ENCODE measurements around the gene CCL3. TPM values are rescaled to one million over a fixed set of nuclear protein-coding genes. Genes with fewer than 3 reads are reported as not detected.

Gene CCL3
- total RNA-seq, 1 donor from 2014 or later = not detected

DNA sequence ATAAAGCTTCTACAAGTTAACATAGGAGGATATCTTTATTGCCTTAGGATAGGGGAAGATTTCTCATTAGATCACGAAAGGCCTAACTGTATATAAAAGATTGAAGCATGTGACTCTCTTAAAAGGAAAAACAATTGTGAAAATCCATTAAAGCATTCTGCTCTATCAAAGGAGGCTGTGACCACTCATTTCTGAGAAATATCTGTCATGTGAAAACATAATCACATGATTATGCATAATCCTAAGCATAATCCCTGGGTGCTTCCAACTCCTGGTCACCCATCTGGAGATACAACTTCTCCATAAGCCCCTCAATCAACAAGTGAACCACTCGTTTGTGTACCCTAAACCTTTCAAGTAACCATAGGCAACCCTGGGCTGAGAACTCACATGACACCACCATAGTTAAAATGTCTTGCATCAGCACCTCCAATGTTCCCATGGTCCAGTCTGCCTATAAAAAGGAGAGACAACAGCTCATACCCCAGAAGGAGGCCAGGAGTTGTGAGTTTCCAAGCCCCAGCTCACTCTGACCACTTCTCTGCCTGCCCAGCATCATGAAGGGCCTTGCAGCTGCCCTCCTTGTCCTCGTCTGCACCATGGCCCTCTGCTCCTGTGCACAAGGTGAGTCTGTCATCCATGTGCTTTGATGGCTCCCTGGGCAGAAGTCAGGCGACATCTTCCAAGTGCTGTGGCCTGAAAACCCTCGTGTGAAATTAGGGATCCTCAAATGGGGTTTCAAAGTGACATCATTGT is 26.0 kb downstream of the CCL3 start, which contains the start of gene CCL18:
Gene CCL18 (plus strand): TSS at position 487 of the 756 bp plus-strand sequence. CDS start 71 bp downstream, at position 558.
- Mint-ChIP-seq H3K9me3 (ENCODE audit: low read depth) (peaks cover 6% of the 10 kb centered on the region), H3K27me3 (ENCODE audit: low read depth) (peaks cover 18% of the 10 kb centered on the region), H3K4me3 (ENCODE audit: unreplicated experiment) (no peak within 1 kb of the TSS), H3K27ac (ENCODE audit: unreplicated experiment) (no peak within 1 kb of the TSS), H3K4me1 (ENCODE audit: low read depth) (no peaks in the 10 kb centered on the region), H3K36me3 (ENCODE audit: low read depth) (no peaks in the 10 kb centered on the region)
- TF ChIP-seq CTCF (IDR thresholded peaks at IDR 0.05) = no peak
- DNase-seq (ENCODE audit: low spot score) = peak; percentile 59

- DNase-seq (ENCODE audit: low spot score) = no peak
- no peak overlapping the region for H3K27ac Mint-ChIP-seq (ENCODE audit: unreplicated experiment)
- H3K4me3 Mint-ChIP-seq (ENCODE audit: unreplicated experiment) = no peak overlapping the region
- TF ChIP-seq CTCF (IDR thresholded peaks at IDR 0.05) = no peak
- peaks cover 3% of the 10 kb centered on the region for H3K9me3 Mint-ChIP-seq (ENCODE audit: low read depth)
- H3K4me1 Mint-ChIP-seq (ENCODE audit: low read depth) = no peaks in the 10 kb centered on the region
- H3K36me3 Mint-ChIP-seq (ENCODE audit: low read depth) = no peaks in the 10 kb centered on the region
- H3K27me3 Mint-ChIP-seq (ENCODE audit: low read depth) = peaks cover 17% of the 10 kb centered on the region
Observed at GRCh38 chr17:36060816-36061215, 29.1 kb downstream of the CCL3 start.

DNA sequence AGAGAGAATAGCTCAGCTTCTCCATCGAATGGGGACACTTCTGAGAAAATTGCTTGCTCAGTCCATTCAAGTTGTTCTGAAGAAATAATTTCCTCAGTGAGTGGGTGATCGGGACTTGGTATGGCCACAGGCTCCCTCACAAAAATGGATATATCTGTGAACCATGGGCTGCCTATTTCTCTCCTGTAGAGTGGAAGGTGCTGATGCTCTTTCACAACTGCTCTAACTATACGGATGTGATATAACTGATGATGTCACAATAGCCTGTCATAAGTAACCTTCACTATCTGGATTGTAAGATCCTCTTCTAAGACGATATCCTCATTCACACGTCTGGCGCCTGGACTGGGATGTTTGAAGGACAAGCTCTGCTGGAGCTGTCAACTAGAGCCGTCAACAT is 30.5 kb downstream of the CCL3 start:
- H3K9me3 Mint-ChIP-seq (ENCODE audit: low read depth) = peaks cover 3% of the 10 kb centered on the region
- DNase-seq (ENCODE audit: low spot score) = no peak
- no peak overlapping the region for H3K4me3 Mint-ChIP-seq (ENCODE audit: unreplicated experiment)

GRCh38 chr17:36057911-36058310 is 32.0 kb downstream of the CCL3 start:
- Mint-ChIP-seq H3K36me3 (ENCODE audit: low read depth) (no peaks in the 10 kb centered on the region), H3K9me3 (ENCODE audit: low read depth) (peaks cover 3% of the 10 kb centered on the region), H3K4me3 (ENCODE audit: unreplicated experiment) (no peak overlapping the region), H3K4me1 (ENCODE audit: low read depth) (no peaks in the 10 kb centered on the region), H3K27me3 (ENCODE audit: low read depth) (peaks cover 11% of the 10 kb centered on the region), H3K27ac (ENCODE audit: unreplicated experiment) (no peak overlapping the region)
- TF ChIP-seq CTCF (IDR thresholded peaks at IDR 0.05) = no peak
- DNase-seq (ENCODE audit: low spot score) = no peak

More for the DNA sequence above, 30.5 kb downstream of the CCL3 start:
- no peaks in the 10 kb centered on the region for H3K4me1 Mint-ChIP-seq (ENCODE audit: low read depth)
- no peaks in the 10 kb centered on the region for H3K36me3 Mint-ChIP-seq (ENCODE audit: low read depth)
- no peak for TF ChIP-seq CTCF (IDR thresholded peaks at IDR 0.05)
- peaks cover 12% of the 10 kb centered on the region for H3K27me3 Mint-ChIP-seq (ENCODE audit: low read depth)
- H3K27ac Mint-ChIP-seq (ENCODE audit: unreplicated experiment) = no peak overlapping the region

DNA sequence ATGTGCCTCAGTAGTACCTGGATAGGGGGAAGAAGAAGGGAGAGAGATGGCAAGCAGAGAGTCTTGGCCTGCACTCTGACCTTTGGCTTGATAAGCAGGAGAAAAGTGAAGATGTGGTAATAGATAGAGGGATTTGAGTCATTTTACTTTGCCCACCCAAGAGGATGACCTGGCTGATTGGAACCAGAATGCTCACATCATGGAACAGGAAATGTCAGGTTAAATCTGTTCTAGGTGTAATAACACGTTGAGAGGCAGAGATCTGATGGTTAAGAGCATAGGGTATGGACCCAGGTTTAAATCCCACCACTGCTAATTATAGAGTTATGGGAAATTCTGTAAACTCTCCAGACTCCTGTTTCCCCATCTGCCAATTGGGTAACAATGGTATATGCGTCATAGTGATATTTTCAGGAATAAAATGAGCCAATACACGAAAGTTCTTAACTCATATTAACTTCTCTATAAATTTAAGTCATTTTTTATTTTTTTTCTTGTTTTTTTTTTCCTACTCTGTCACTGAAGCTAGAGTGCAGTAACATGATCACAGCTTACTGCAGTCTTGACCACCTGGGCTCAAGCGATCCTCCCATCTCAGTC is 33.9 kb downstream of the CCL3 start:
- TF ChIP-seq CTCF (IDR thresholded peaks at IDR 0.05) = no peak
- Mint-ChIP-seq H3K9me3 (ENCODE audit: low read depth) (peaks cover 16% of the 10 kb centered on the region), H3K27ac (ENCODE audit: unreplicated experiment) (no peak overlapping the region), H3K4me3 (ENCODE audit: unreplicated experiment) (no peak overlapping the region), H3K4me1 (ENCODE audit: low read depth) (no peaks in the 10 kb centered on the region), H3K27me3 (ENCODE audit: low read depth) (peaks cover 17% of the 10 kb centered on the region), H3K36me3 (ENCODE audit: low read depth) (no peaks in the 10 kb centered on the region)
- DNase-seq (ENCODE audit: low spot score) = no peak
